Stimulated activated CD4-positive, alpha-beta T cell treated with anti-CD3 and anti-CD28 coated beads, TNF-alpha, amount 100 ng/mL, for 4 hours (primary cell): ENCODE measurements around the gene TMEM247.

ENCODE experiments used
- DNase-seq, 3 experiments: peaks; one replicate each; pipeline ENCODE4 v3.0.0-alpha.2; 2020; ENCODE audit warnings: low read depth in 3 of 3

Gene TMEM247

DNA sequence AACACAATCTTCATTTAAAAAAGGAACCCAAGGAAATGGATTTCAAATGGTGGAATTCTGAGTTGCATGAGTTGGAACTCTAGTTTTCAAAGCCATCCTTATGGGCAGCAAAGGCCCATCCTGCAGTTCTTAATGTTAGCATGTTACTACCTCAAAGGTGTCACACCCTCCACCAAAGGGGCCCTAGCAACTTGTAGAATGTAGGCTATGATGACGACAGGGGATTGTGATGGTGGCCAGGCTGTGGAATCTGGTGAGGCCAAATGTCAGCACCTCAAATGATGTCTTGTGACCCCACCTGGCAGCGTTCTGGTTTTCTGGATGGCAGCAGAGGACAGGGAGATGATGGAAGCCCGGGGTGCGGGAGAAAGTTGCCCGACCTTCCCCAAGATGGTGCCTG is at the start of gene TMEM247:
TSS of gene TMEM247 (plus strand) at position 301 of the 400 bp plus-strand sequence.
- DNase-seq: no peak

DNA sequence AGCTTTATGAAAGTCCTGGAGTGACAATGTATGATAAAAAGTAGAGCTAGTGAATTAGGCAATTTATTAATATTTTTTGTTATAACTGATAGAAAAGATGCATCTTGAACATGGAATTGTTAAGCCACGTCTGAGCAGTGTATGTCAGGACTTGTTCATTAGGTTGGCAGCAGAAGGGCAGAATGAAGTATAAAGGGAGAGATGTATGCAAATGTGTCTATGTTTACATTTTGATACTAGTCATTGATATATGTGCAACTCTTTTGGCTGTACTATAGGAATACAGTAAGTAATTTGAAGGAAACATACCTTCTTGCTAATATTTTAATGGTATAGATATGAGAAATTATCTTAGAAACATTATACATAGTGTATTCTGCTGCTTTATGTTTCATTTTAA is 49.0 kb upstream of the TMEM247 start:
- no peak for DNase-seq

DNA sequence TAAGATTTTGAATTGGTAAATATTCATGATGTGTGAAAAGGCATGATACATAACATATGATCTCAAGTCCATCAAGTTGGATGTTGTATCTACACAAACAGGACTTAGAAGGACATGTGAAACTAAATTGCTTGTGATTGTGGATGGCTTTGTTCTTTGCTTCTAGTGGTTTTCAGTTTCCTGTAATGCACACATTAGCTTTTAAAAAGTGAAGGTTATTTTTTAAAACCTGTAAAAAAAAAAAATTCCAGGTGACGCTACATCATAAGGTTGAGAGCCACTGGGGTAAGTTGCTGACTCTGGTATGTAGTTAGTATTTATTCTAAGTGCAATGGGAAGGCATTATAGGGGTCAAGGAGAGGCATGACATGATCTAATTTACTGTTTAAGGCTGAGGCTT is 48.4 kb upstream of the TMEM247 start:
- no peak for DNase-seq

- no peak for DNase-seq
Observed at GRCh38 chr2:46431481-46432235, 47.7 kb upstream of the TMEM247 start.

GRCh38 chr2:46434851-46435273 is 44.5 kb upstream of the TMEM247 start:
- no peak for DNase-seq

GRCh38 chr2:46435353-46435752 is 44.0 kb upstream of the TMEM247 start:
- DNase-seq: no peak

- DNase-seq: no peak
Observed at GRCh38 chr2:46435796-46436360, 43.5 kb upstream of the TMEM247 start.

DNA sequence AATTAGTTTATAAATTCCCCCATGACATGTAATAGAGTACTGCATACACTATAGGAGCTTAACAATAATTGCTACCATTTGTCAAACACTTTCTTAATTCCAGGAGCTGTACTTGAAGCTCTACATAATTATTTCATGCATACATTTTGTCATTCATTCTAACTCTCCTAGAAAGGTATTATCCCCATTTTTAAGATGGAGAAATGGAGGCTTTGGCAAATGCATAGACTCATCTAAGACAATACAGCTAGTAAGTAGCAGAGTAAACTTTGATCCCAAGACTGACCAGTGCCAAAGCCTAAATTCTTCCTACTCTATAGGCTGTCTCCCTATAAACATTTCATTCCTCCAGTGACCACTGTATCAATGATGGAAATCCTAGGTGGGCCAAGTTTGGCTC is 42.6 kb upstream of the TMEM247 start:
- DNase-seq: no peak

GRCh38 chr2:46438102-46438501 is 41.3 kb upstream of the TMEM247 start:
- DNase-seq: no peak

DNA sequence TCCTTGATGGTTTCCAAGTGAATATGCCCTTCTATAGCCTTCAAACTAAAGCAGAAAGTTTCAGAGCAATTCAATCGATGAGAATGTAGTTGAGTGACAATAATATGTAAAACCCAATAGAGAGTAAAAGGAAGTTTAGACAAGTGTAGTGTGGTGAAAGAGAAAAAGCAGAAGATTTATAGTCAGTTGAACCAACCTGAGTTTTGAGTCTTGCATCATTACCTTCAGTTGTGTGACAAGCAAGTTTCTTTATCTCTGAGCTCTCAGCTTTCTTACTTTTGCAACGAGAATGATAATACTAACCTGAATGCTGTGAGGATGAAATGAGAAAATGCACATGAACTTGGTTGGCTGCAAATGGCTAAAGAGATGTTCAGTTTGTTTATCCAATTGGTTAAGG is 40.6 kb upstream of the TMEM247 start:
- DNase-seq: no peak

- no peak for DNase-seq
Observed at GRCh38 chr2:46439582-46439981, 39.8 kb upstream of the TMEM247 start.

GRCh38 chr2:46441838-46442712 is 37.3 kb upstream of the TMEM247 start:
- DNase-seq: no peak

DNA sequence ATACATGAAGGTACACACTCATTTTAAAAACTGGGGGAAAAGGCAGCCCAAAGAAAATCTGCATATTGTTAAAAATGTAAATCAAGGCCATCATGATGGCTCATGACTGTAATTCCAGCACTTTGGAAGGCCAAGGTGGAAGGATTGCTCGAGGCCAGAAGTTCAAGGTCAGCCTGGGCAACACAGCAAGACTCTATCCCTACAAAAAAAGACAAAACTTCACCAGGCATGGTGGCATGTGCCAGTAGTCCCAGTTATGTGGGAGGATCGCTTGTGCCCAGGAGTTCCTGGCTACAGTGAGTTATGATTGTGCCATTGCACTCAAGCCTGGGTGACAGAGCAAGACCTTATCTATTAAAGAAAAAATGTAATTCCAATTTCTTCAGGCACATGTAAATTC is 34.6 kb upstream of the TMEM247 start:
- DNase-seq: no peak

GRCh38 chr2:46445556-46445955 is 33.8 kb upstream of the TMEM247 start:
- no peak for DNase-seq

GRCh38 chr2:46446871-46447568 is 32.3 kb upstream of the TMEM247 start:
- no peak for DNase-seq

GRCh38 chr2:46447649-46448048 is 31.7 kb upstream of the TMEM247 start:
- DNase-seq: no peak

DNA sequence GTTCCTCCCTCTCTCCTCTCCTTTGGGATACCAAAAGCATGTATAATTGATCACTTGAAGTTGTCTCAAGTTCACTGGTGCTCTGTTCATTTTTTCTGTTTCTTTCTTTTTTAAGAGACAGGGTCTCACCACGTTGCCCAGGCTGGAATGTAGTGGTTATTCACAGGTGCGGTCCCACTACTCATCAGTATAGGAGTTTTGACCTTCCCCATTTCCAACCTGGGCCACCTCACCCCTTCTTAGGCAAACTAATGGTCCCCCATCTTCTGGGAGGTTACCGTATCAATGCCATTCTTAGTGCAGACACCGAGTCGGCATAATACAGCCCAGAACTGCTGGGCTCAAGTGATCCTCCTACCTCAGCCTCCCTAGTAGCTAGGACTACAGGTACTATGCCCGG is 31.3 kb upstream of the TMEM247 start:
- DNase-seq: no peak

GRCh38 chr2:46448641-46449040 is 30.7 kb upstream of the TMEM247 start:
- no peak for DNase-seq

- no peak for DNase-seq
Observed at GRCh38 chr2:46449700-46450099, 29.7 kb upstream of the TMEM247 start.

- no peak for DNase-seq
Observed at GRCh38 chr2:46451131-46451711, 28.1 kb upstream of the TMEM247 start.

GRCh38 chr2:46456789-46457188 is 22.6 kb upstream of the TMEM247 start:
- no peak for DNase-seq
